Lower leg skin (tissue), 4 donors: ENCODE measurements around the gene B4GALT6. TPM values are rescaled to one million over a fixed set of nuclear protein-coding genes. Genes with fewer than 3 reads are reported as not detected.

Experiments used
- DNase-seq, 2 donors: peaks; one replicate each; pipeline ENCODE4 v3.0.0-alpha.2; 2019; ENCODE audit warnings: low spot score in 2 of 2
- H3K4me3 ChIP-seq: fragments of 200-600 bp; sonication (generic); 2 replicates; pipeline ENCODE4 v1.5.1; 2017; ENCODE audit warnings: mild to moderate bottlenecking, low read depth; ENCODE audit not compliant: poor library complexity, severe bottlenecking
- POLR2A ChIP-seq, 2 donors: fragments of 450-650 bp; IDR thresholded peaks; one replicate each; pipeline ENCODE4 v1.6.1; 2016 to 2017; ENCODE audit warnings: antibody characterized with exemption in 2 of 2, mild to moderate bottlenecking in 1 of 2, moderate library complexity in 1 of 2
- WGBS, 2 donors: methylation state at CpG; one replicate each; pipeline ENCODE4 v1.1.5; 2018; 5-methylcytosine and 5-hydroxymethylcytosine counted together
- intact Hi-C: fragments of 100-400 bp; cut with DNase I; formaldehyde crosslinking; loops from one replicate; pipeline ENCODE4 v1.15.0; 2023; ENCODE audit warnings: low total_unique reads
- total RNA-seq, 4 donors: library from RNA; depleted of rRNA; stranded (reverse); fragments of >200 nt; gene quantifications; one replicate each; pipeline ENCODE4 v1.1.0, GENCODE V29; 2016
- TF ChIP-seq, protein P1 (sequence below), 3 donors: fragments of 450-650 bp; IDR thresholded peaks; one replicate each; pipeline ENCODE4 v1.5.1; 2016; ENCODE audit warnings: antibody characterized with exemption in 3 of 3, mild to moderate bottlenecking in 3 of 3, moderate library complexity in 2 of 3

The B4GALT6 gene
- total RNA-seq, 4 donors from 2014 or later: 1.3 to 2.1 (median 1.6) TPM

GRCh38 chr18:31680831-31681568 is 3.4 kb downstream of the B4GALT6 start:
- WGBS, 2 donors: 79 to 89% methylated on average over 2 of the region's 2 CpGs
- H3K4me3 ChIP-seq: no peak overlapping the region
- intact Hi-C loops: no loop called here
- no peak for TF ChIP-seq POLR2A (IDR thresholded peaks at IDR 0.05)
- TF ChIP-seq, protein P1, sequence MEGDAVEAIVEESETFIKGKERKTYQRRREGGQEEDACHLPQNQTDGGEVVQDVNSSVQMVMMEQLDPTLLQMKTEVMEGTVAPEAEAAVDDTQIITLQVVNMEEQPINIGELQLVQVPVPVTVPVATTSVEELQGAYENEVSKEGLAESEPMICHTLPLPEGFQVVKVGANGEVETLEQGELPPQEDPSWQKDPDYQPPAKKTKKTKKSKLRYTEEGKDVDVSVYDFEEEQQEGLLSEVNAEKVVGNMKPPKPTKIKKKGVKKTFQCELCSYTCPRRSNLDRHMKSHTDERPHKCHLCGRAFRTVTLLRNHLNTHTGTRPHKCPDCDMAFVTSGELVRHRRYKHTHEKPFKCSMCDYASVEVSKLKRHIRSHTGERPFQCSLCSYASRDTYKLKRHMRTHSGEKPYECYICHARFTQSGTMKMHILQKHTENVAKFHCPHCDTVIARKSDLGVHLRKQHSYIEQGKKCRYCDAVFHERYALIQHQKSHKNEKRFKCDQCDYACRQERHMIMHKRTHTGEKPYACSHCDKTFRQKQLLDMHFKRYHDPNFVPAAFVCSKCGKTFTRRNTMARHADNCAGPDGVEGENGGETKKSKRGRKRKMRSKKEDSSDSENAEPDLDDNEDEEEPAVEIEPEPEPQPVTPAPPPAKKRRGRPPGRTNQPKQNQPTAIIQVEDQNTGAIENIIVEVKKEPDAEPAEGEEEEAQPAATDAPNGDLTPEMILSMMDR (IDR thresholded peaks at IDR 0.05): no peak
- no peak for DNase-seq

DNA sequence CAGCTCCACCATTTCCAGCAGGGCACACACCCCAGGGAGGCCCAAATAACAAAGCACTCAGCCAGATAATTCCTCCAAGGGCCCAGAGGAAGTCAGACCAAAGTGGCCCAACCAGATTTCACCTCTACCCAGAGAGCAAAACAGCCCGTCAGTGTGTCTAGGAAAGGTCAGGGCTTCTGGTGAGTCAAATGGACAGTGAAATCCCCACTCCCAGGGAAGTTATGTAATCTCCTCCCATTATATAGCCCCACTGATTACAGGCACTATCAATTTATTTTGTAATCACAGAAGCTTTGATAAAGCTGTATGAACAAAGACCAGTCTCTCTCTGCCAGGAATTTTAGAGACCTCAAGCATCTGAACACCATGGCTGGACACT is 4.0 kb downstream of the B4GALT6 start:
- DNase-seq: no peak
- intact Hi-C loops: no loop called here
- WGBS, 2 donors: 46 to 62% methylated on average over 1 of the region's 1 CpG

GRCh38 chr18:31679791-31680432 is 4.5 kb downstream of the B4GALT6 start:
- intact Hi-C loops: no loop called here
- WGBS, 2 donors: 94% methylated on average over 5 of the region's 5 CpGs
- no peak overlapping the region for H3K4me3 ChIP-seq
- no peak for DNase-seq
- TF ChIP-seq, protein P1 (IDR thresholded peaks at IDR 0.05): no peak
- no peak for TF ChIP-seq POLR2A (IDR thresholded peaks at IDR 0.05)

More for the DNA sequence above, 4.0 kb downstream of the B4GALT6 start:
- no peak for TF ChIP-seq POLR2A (IDR thresholded peaks at IDR 0.05)
- TF ChIP-seq, protein P1 (IDR thresholded peaks at IDR 0.05): no peak
- no peak overlapping the region for H3K4me3 ChIP-seq

DNA sequence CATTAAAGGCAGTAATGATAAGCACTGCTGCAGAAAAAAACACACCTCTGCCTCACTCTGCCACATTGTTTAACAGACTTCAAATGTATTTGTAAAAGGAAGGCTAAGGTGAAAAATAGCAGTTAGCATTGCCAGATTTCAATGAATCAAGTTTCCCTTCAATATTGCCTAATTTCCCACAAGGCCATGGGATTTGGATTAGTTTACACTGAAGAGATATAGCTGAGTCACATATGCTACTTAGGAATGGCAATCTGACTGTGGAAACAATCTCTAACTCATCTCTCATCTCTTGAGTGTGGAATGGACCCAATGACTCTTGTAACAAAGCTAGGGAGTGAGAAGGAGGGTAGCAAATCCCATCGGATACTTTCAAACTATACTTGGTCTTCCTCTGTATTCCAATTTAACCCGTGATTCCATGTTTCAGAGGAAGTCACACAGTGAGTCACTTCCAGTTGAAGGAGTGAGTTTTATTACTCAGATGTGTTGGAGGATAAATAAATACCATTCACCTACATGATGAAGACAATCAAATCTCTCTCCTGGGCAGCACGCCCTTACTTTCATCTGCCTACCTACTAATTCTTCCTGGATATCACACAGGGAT is 5.1 kb downstream of the B4GALT6 start:
- WGBS, 2 donors: 42 to 46% methylated on average over 3 of the region's 3 CpGs

GRCh38 chr18:31678425-31678824 is 6.0 kb downstream of the B4GALT6 start:
- DNase-seq: no peak
- 85 to 94% methylated on average over 4 of the region's 4 CpGs for WGBS, 2 donors
- no peak for TF ChIP-seq POLR2A (IDR thresholded peaks at IDR 0.05)
- TF ChIP-seq, protein P1 (IDR thresholded peaks at IDR 0.05): no peak
- no peak overlapping the region for H3K4me3 ChIP-seq
- intact Hi-C loops: no loop called here

More for the DNA sequence above, 5.1 kb downstream of the B4GALT6 start:
- DNase-seq: no peak
- intact Hi-C loops: no loop called here
- TF ChIP-seq POLR2A (IDR thresholded peaks at IDR 0.05): no peak
- TF ChIP-seq, protein P1 (IDR thresholded peaks at IDR 0.05): no peak
- no peak overlapping the region for H3K4me3 ChIP-seq
